GM06990 (cell line): ENCODE measurements around the gene IFT81.
"Not testable (repeated sequence)": the region's sequence is repeated elsewhere in the genome, so short reads cannot be mapped to it uniquely, and the experiment has no call there.

ENCODE experiments used
- DNase-seq: peaks from one replicate; pipeline ENCODE4 v3.0.0-alpha.2; 2011; ENCODE audit not compliant: insufficient read length; ENCODE audit errors: extremely low read depth
- H3K27me3 ChIP-seq: replicated peaks from 2 replicates; pipeline ENCODE4 v1.6.0; 2011; ENCODE audit warnings: low read length; ENCODE audit not compliant: control insufficient read depth, insufficient read depth
- H3K36me3 ChIP-seq: 2 replicates; pipeline ENCODE4 v1.5.1; 2011; ENCODE audit warnings: low read length; ENCODE audit not compliant: control insufficient read depth, insufficient read depth
- H3K4me3 ChIP-seq: replicated peaks from 2 replicates; pipeline ENCODE4 v1.5.1; 2011; ENCODE audit warnings: low read depth, mild to moderate bottlenecking, control low read depth, low read length
- TF ChIP-seq, protein P1 (sequence below): IDR thresholded peaks from 2 replicates; pipeline ENCODE4 v1.5.1; 2011; ENCODE audit warnings: low read length, control low read depth, mild to moderate bottlenecking, inconsistent platforms; ENCODE audit not compliant: insufficient read depth, poor library complexity, severe bottlenecking

IFT81 gene

DNA sequence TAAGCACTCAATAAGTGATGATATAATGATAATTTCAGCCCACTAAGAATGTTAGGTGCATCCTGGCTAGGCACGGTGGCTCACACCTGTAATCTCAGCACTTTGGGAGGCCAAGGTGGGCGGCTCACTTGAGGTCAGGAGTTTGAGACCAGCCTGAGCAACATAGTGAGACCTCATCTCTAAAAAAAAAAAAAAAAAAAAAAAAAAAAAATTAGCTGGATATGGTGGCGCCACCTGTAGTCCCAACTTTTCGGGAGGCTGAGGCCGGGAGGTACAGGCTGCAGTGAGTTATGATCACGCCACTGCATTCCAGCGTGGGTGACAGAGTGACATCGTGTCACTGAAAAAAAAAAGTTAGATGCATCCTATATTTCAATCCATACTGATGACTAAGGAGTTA lies 6.9 kb upstream of the IFT81 start:
- TF ChIP-seq, protein P1, sequence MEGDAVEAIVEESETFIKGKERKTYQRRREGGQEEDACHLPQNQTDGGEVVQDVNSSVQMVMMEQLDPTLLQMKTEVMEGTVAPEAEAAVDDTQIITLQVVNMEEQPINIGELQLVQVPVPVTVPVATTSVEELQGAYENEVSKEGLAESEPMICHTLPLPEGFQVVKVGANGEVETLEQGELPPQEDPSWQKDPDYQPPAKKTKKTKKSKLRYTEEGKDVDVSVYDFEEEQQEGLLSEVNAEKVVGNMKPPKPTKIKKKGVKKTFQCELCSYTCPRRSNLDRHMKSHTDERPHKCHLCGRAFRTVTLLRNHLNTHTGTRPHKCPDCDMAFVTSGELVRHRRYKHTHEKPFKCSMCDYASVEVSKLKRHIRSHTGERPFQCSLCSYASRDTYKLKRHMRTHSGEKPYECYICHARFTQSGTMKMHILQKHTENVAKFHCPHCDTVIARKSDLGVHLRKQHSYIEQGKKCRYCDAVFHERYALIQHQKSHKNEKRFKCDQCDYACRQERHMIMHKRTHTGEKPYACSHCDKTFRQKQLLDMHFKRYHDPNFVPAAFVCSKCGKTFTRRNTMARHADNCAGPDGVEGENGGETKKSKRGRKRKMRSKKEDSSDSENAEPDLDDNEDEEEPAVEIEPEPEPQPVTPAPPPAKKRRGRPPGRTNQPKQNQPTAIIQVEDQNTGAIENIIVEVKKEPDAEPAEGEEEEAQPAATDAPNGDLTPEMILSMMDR, result peak; percentile 8
- not testable (repeated sequence) for H3K4me3 ChIP-seq, H3K36me3 ChIP-seq, H3K27me3 ChIP-seq, DNase-seq

DNA sequence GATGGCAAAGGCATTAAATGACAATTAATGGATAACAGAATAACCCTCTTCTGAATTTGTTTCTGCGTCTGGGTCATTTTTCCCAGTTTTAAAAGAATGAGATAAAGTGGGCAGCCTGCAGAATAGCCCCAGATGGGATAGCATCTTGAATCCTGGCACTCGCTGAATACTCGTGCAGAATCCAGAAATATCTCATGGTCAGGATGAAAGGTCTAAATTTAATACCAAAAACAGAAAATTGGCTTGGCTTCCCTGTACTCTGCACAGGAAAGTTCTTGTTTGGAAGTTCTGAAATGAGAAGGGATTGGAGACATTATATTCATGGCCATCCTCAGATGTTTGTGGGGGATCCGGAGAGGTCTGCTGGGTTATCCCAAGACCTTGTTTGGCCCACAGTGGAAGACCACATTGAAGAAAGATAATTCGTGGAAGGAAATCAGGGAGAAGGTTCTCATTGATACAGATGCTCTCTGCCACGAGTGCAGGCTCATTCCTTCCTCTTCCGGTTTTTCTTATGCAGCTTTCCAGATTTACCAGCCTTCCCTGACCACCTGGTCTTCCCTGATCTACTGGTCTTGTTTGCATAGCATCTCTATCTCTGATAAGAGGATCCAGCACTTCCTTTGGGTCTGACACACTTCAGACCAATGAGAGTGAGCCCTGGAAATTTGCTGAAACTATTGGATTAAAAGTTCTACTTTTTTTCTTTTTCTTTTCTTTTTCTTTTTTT lies 6.0 kb upstream of the IFT81 start:
- H3K4me3 ChIP-seq, result no peak overlapping the region
- no peaks in the 10 kb centered on the region for H3K36me3 ChIP-seq
- TF ChIP-seq, protein P1, result no peak
- no peak for DNase-seq
- no peaks in the 10 kb centered on the region for H3K27me3 ChIP-seq

DNA sequence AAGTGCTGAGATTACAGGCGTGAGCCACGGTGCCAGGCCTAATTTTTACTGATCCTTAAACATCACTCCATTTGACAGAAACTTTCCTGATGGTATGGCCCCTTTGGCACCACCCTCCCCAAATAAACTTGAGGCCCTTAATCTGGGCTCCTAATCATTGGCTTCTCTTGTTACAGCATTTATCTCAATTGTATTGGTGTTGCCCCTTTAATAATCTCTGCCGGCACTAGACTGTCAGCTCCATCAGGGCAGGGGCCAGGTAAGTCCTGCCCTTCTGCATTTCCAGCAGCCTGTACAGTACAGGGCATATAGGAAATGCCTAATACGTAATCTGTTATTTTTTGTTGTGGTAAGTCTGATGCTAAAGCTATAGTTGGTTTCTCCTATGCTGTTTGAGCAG lies 1.2 kb upstream of the IFT81 start:
- H3K27me3 ChIP-seq, result no peaks in the 10 kb centered on the region
- H3K4me3 ChIP-seq, result no peak overlapping the region
- no peak for DNase-seq
- TF ChIP-seq, protein P1, result no peak
- H3K36me3 ChIP-seq, result no peaks in the 10 kb centered on the region

DNA sequence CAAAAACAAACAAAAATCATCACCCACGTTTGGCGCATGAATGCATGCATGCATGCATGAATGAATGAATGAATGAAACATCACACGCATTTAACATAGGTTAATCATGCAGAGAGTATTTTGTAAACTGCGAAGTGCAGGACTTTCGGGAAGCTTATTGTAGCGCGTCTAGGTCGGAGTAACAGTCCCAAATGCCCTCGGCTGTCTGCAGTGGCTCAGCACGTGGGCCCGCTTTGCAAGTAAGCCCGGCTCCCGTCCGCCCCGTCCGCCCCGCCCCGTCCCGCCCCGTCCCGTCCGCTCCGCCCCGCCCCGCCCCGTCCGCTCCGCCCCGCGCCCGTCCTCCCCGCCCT lies 263 bp upstream of the IFT81 start:
- TF ChIP-seq, protein P1, result no peak
- no peak overlapping the region for H3K4me3 ChIP-seq
- no peak for DNase-seq
- no peaks in the 10 kb centered on the region for H3K27me3 ChIP-seq
- no peaks in the 10 kb centered on the region for H3K36me3 ChIP-seq

DNA sequence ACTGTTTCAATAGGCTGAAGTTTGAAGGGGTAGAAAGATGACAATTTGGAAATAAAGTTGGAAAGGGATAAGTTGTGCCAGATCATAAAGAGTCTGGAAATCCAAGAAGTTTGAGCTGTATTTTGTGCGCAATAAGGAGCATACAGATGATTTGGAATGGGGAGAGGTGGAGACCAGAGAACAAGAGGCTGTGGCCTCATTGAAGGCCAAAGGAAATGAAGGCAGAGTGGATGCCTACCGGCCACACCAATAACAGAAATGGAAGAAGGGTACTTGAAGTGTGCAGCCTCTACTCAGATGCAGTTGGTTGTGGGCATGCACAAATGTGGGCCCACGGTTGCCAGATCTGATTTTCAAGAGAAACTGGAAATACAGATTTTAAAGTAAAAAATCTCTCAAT lies 2.4 kb downstream of the IFT81 start:
- no peaks in the 10 kb centered on the region for H3K36me3 ChIP-seq
- H3K27me3 ChIP-seq, result no peaks in the 10 kb centered on the region
- DNase-seq, result no peak
- TF ChIP-seq, protein P1, result no peak
- no peak overlapping the region for H3K4me3 ChIP-seq

DNA sequence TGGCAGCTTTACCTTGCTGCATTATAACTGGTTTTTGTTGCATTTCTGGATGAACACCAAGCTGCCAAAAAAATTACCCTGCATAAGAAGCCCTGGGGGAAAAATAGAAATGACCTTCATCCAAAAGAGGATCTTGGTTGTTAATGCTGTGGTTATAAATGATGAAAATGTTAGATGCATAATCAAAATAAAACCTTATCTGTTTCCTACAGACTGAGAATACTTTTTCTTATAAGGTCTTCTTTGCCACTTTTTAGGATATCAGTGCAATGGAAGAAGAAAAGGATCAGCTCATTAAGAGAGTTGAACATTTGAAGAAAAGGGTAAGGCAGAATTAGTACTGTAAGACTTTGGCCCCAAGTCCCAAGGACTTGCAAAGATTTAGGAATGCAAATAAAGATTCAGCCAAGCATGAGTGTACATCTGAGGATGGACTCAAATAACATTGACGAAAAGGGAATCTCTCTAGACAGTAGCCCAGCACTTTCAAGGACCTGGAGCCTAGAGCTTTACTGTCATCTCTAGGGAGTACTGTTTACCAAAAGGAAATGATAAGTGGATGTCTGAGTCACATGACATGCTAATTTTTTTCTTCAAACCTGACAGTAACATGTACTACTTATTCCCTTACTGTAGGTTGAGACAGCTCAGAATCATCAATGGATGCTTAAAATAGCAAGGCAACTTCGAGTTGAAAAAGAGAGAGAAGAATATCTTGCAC lies 10.7 kb downstream of the IFT81 start:
- Histone ChIP-seq H3K4me3 (no peak overlapping the region), H3K36me3 (peaks cover 2% of the 10 kb centered on the region; the same call in 1 of the 2 replicates), H3K27me3 (no peaks in the 10 kb centered on the region)
- TF ChIP-seq, protein P1, result no peak
- DNase-seq, result no peak
